NOMO-1 (cell line): Measurements from ENCODE around the gene NEGR1.

ENCODE experiments used
- DNase-seq, 2 experiments: peaks; one replicate each; lab custom pipeline; 2025; ENCODE audit not compliant: unreplicated experiment in 2 of 2; lab: John Stamatoyannopoulos, UW

Gene NEGR1

GRCh38 chr1:71788113-71788512 lies 494.2 kb downstream of the NEGR1 start:
- DNase-seq, result no peak

DNA sequence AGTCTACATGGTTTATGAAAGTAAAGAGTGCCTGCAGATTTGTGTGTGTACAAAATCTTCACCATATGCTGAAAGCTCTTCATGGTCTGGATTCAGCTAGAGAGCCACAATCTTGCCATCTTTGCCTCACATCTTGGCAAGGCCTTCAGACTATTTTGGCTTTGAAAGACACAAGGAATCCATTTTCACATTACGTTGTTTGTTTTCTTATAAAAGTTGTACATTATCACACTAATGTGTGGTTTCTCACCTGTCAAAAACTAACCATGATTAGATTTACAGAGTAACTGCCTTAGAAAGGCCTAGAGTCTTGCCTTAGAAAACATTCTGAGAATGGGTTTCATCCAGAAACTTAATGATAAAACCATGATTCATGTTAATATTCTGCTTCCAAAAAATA lies 494.6 kb downstream of the NEGR1 start:
- no peak for DNase-seq

DNA sequence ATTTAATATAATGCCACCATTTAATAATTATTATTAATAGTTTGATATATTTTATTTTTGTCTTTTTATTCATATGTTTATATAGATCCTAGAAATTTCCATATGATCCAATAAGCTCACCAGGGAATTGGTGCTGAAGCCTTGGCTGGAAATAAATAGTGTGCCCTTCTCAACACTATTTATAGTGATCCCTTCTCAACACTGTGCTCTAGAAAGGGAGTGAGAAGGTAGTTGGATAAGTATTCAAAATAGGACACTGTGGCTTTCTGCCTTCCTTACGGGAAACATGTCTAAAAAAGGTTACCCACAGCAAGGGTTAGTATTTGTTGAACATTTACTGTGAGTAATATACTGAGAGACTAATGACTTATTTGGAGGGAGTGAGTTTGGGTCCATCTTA lies 496.1 kb downstream of the NEGR1 start:
- no peak for DNase-seq

DNA sequence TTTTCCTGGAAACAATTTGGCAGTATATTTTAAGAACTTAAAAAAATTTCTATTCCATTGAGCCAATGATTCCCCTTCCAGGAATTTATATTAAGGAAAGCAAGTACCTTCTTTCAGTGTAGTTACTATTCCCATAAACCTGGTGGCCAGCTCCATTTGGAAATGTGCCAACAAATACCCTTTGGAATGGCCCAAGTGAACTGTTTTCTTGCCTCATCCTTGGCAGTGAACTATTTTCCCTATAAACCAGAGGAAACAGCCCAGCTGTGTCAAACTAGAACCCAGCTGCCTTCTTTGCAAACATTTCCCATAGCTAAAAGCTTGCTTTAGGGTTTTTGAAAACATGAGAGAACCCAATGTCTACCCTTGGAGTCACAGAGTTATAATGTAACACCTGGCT lies 496.9 kb downstream of the NEGR1 start:
- DNase-seq, result no peak

- no peak for DNase-seq
Observed at GRCh38 chr1:71785000-71785399, 497.3 kb downstream of the NEGR1 start.

DNA sequence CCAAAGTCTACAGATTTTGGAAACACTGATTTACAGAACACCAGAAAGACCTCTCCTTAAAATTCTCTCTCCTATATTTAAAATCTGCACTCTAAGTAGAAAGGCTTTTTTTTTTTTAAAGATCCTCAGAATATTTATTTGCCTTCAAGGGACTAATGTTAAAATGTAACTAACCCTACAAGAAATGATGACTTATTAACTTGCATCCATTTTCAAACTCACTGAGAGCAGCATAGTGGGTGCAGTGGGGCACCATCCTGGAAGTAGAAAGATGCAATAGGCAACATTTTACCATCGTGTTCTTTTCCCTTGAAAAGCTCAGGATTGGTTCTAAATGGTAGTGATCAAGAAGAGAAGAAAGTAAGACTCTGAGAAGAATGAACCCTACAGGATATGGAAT lies 498.1 kb downstream of the NEGR1 start:
- no peak for DNase-seq

DNA sequence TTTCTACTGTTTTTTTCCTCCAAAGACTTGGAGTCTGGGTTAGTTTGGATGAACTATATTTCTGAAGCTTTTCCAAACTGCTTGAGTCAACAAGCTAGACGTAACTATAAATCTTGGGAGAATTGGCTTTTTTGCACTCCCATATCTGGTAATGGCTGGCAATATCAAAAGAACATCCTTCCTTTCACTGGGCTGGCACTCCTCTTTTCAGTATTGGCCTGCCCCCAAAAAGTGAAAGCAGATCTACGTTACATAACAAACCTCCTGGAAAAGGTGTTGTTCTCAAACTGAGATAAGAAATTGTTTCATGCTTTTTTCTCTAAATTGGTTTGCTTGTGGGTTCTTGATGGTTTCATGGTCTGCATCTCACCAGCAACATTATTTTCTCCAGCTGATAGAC lies 499.3 kb downstream of the NEGR1 start:
- no peak for DNase-seq

GRCh38 chr1:71781450-71781849 lies 500.9 kb downstream of the NEGR1 start:
- DNase-seq, result no peak

GRCh38 chr1:71780681-71781080 lies 501.7 kb downstream of the NEGR1 start:
- no peak for DNase-seq

DNA sequence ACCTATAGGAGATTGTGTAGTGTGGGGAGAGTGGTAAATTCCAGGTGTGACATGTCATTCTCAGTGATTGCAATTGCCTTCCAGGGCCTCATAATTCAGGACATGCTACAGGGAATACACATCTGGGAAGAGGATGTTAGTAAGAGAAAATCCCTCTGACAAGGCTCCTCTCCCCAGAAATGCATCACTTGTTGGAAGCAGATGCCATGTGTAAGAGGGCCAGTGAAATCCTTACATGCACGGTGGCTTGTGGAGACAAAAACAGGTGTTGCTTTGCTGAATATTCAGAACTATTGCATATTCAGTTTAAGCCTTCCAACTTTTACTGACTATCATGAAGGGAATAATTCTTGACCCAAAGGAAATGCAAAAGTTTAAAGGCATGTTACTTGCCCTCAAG lies 503.4 kb downstream of the NEGR1 start:
- no peak for DNase-seq

- no peak for DNase-seq
Observed at GRCh38 chr1:71777094-71777493, 505.2 kb downstream of the NEGR1 start.

DNA sequence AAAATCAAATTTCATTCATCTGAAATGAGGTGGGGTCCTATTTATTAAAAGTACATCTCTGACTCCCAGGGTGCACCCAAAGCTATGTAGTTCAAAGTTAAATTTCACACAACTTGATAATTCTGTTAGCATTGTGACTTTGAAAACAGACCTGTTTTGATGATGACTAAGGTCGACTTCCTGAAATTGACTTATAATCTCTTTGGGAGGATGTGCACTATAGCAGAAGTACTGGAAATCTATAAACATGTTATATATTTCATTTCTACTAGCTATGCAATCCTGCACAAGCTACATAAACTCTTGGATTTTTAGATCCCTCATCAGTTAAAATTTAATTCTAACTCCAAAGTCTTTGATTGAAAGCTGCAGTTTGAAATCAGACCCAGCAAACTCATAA lies 507.6 kb downstream of the NEGR1 start:
- no peak for DNase-seq

DNA sequence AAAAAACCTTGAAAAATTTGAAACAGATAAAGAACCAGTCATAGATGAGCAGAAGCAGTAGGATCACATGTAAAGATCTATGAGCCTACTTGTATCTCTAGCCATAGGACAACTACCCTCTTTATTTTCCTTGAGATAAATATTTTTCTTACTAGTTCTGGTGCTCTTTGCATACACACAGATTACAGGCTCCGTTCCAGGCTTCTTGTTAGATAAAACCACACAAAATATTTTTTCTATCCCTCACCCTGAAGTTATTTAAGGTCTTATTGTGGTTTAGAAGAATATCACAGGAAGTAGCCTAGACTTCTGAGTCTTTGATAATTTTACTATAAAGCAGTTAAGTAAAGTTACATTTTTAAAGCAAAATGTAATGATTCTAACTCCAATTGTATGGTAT lies 512.2 kb downstream of the NEGR1 start:
- no peak for DNase-seq

- DNase-seq, result peak; percentile 15 to 63
Observed at GRCh38 chr1:71766748-71767147, 515.6 kb downstream of the NEGR1 start.

GRCh38 chr1:71762514-71763255 lies 519.7 kb downstream of the NEGR1 start:
- DNase-seq, result no peak

DNA sequence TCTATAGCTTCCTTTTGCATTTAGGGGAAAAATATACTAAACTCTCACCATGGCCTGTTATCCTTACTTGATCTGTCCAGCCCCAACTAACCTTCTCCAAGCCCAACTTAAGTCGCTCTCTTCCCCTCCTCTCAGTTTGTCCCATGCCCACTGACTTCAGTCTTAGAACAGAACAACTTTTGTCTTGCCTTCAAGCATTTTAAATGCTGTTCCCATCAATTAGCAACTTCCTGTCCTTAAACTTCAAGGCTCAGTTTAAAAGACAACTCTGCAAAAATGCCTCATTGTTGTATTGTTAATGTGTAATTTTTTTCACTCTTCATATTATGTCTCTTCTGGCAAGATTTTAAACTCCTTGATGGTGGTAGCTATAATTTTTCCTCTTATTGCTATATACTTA lies 526.9 kb downstream of the NEGR1 start:
- DNase-seq, result no peak

GRCh38 chr1:71753746-71754145 lies 528.6 kb downstream of the NEGR1 start:
- DNase-seq, result no peak

DNA sequence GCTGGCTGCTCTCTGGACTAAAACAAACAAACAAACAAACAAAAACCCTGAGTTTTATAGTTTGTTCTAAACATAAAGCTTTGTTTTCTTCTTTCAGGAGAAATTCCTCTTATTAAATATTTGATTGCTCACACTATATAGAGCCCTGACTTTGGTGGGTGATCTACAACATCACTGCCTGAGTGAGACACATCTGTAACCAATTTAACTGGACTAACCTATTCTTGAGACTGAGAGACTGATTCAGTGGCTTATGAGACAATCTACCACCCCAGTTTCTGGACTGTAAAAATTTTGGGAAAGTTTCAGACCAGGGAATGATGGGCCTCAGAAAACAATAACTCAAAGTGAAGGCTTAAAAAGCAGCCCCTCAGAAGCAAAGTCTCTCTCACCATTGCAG lies 537.0 kb downstream of the NEGR1 start:
- no peak for DNase-seq

DNA sequence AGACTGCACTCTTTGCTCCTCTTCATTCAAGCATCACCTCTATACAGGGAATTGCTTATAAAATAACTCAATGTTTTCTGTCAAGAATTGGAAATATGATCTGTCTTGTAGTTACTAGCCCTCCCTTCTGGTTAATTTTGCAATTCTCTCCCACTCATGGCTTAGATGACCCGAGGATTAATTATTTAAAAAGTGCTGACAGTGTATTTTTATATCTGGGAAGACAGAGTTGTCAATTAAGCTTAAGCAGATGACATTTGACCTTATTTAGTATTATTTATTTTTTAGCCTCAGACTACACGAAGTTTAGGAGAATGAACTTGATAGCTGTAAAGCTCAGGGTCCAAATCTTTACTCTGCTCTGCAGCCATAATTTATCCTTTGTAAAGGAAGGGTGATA lies 538.5 kb downstream of the NEGR1 start:
- DNase-seq, result no peak

DNA sequence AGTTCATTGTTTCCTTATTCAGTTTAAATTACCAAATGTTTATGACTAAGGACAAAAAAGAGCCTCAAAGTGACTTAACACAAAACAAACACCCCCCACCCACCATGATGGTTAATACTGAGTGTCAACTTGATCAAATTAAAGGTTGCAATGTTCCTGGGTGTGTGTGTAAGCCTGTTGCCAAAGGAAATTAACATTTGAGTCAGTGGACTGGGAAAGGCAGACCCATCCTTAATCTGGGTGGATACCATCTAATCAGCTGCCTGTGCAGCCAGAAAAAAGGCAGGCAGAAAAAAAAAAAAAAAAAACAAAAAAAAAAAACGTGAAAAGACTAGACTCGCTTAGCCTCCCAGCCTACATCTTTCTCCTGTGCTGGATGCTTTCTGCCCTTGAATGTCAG lies 543.4 kb downstream of the NEGR1 start:
- DNase-seq, result no peak

GRCh38 chr1:71738256-71738655 lies 544.1 kb downstream of the NEGR1 start:
- DNase-seq, result no peak

GRCh38 chr1:71737768-71738167 lies 544.6 kb downstream of the NEGR1 start:
- DNase-seq, result no peak

DNA sequence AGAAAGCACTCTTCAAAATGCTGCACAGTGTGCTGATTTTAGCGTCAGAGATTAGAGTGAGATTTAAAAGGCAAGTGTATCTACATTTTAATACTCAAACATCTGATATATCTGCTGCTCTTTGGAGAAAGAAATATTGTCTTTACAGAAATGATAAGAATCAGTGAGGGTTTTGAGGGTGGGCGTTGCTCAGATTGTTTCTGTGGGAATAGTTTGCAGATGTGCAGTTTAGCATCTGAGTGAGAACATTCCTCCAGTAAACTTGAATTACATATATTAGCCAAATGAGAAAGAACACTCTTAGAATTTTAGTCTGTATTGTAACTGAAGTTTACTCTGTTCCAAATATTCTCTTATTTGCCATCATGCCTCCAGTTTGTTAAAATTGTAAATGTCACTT lies 549.2 kb downstream of the NEGR1 start:
- DNase-seq, result no peak
